Immature natural killer cell (primary cell): ENCODE results near the gene SRPRA. TPM values are rescaled to one million over a fixed set of nuclear protein-coding genes. Genes with fewer than 3 reads are reported as not detected.

ENCODE experiments used
- DNase-seq, 3 donors: peaks; one replicate each; pipeline ENCODE4 v3.0.0; 2022; ENCODE audit warnings: mixed read lengths in 1 of 3
- H3K27ac Mint-ChIP-seq, 6 donors: one replicate each; pipeline ENCODE4 v1.8.0; 2020; ENCODE audit warnings: mixed read lengths in 6 of 6, mild to moderate bottlenecking in 5 of 6, inconsistent platforms in 4 of 6, moderate library complexity in 3 of 6
- H3K27me3 Mint-ChIP-seq, 3 donors: one replicate each; pipeline ENCODE4 v1.8.0; 2020 to 2021; ENCODE audit warnings: low read depth in 3 of 3, mild to moderate bottlenecking in 3 of 3, mixed read lengths in 3 of 3, moderate library complexity in 3 of 3, inconsistent platforms in 1 of 3
- H3K36me3 Mint-ChIP-seq, 3 donors: one replicate each; pipeline ENCODE4 v1.8.0; 2020; ENCODE audit warnings: mixed read lengths in 3 of 3, inconsistent platforms in 2 of 3, mild to moderate bottlenecking in 2 of 3
- H3K4me1 Mint-ChIP-seq, 2 donors: one replicate each; pipeline ENCODE4 v1.8.0; 2020; ENCODE audit warnings: inconsistent platforms in 2 of 2, mild to moderate bottlenecking in 2 of 2, mixed read lengths in 2 of 2, moderate library complexity in 1 of 2
- H3K4me3 Mint-ChIP-seq, 5 donors: one replicate each; pipeline ENCODE4 v1.8.0; 2020; ENCODE audit warnings: mild to moderate bottlenecking in 5 of 5, mixed read lengths in 5 of 5, inconsistent platforms in 3 of 5, moderate library complexity in 3 of 5
- H3K9me3 Mint-ChIP-seq, 6 donors: one replicate each; pipeline ENCODE4 v1.8.0; 2020; ENCODE audit warnings: mild to moderate bottlenecking in 6 of 6, mixed read lengths in 6 of 6, inconsistent platforms in 4 of 6, moderate library complexity in 3 of 6
- polyA plus RNA-seq, 3 donors: library from polyadenylated mRNA; unstranded; fragments of 300-500 nt; fragmentation: Illumina TruSeq; gene quantifications; one replicate each; pipeline ENCODE4 v1.2.3, GENCODE V29; 2021

Gene SRPRA
- polyA plus RNA-seq, 3 donors from 2014 or later: 67.7 to 161 (median 150) TPM

GRCh38 chr11:126304457-126305075 lies 35.9 kb upstream of the SRPRA start:
- Mint-ChIP-seq H3K36me3 (peaks cover 7 to 15% (median 7%) of the 10 kb centered on the region in 3 donors), H3K27ac (peak overlapping the region; percentile 88 to 99 (median 96)), H3K27me3 (peaks cover 0 to 3% (median 0%) of the 10 kb centered on the region in 3 donors), H3K4me1 (peaks cover 33 to 49% of the 10 kb centered on the region in 2 donors), H3K4me3 (peak overlapping the region; percentile 92 to 99 (median 96)), H3K9me3 (no peaks in the 10 kb centered on the region)
- DNase-seq: no peak

DNA sequence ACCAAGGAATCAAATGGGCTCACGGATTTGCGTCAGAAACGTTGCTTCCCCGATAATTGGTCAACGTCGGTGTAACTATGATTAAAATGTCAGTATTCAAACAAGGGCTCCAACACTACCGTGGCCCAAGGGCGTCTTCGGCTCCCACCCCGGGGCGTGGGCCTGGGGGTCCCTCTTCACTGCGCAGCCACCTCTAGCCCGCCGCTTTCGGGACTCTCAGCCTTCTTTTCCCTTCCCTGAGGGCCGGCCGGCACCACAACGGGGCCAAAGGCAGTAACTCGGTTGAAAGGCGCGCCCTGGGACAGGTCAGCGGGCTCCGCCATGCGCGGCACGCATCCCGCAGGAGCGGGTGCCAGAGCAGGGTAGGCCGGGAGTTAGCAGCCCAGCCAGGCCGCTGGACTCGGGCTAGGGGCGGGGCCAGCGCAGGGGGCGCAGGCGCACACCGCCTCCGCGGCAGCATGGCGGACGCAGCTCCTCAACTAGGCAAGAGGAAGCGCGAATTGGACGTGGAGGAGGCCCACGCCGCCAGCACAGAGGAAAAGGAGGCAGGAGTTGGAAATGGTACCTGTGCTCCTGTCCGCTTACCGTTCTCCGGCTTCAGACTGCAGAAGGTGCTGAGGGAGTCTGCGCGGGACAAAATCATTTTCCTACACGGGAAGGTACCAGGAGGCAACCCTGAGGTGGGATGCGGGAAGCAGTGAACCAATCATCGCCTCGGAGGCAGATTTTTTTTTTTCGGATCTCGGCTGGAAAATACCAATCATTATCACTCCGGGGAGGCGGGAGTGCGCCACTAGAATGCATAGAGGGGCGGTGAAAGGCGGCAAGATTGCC lies 35.1 kb upstream of the SRPRA start, which contains the start of gene DCPS:
Gene DCPS, plus strand, starts transcription at position 438 of the 834 bp plus-strand sequence. Its CDS starts 21 bp downstream, at position 459.
- Mint-ChIP-seq H3K27me3 (peaks cover 0 to 3% (median 0%) of the 10 kb centered on the region in 3 donors), H3K4me3 (peak within 1 kb of the TSS; percentile 92 to 99 (median 96)), H3K27ac (peak within 1 kb of the TSS; percentile 88 to 99 (median 96)), H3K36me3 (peaks cover 3 to 15% (median 7%) of the 10 kb centered on the region in 3 donors), H3K9me3 (no peaks in the 10 kb centered on the region), H3K4me1 (peaks cover 33 to 49% of the 10 kb centered on the region in 2 donors)
- DNase-seq: peak; percentile 89 to 90 (median 89)

- Mint-ChIP-seq H3K9me3 (no peaks in the 10 kb centered on the region), H3K27ac (peak overlapping the region in 4 of 6 donors; percentile 27 to 64 (median 42)), H3K4me1 (peaks cover 3 to 9% of the 10 kb centered on the region in 2 donors), H3K27me3 (peaks cover 0 to 2% (median 0%) of the 10 kb centered on the region in 3 donors), H3K4me3 (no peak overlapping the region), H3K36me3 (peaks cover 5 to 27% (median 15%) of the 10 kb centered on the region in 3 donors)
- DNase-seq: no peak
Observed at GRCh38 chr11:126297004-126297403, 28.3 kb upstream of the SRPRA start.

DNA sequence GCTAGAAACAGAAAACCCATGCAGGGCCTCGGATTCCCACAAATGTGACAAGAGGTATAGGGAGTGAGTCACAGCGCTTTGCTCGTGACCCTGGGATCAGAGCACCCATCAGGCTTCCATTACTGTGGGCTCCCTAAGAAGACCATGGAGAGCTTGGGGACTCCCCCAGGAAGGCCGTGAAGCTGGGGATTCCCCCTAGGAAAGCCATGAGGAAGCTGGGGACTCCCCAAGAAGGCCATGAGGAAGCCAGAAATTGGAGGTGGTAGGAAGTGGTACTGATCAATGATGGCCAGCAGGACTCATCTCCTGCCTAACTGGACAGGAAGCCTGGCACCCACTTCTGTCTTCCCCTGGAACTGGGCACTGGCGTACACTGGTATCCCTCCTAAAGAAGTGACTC lies 25.0 kb upstream of the SRPRA start:
- peaks cover 3 to 9% of the 10 kb centered on the region in 2 donors for H3K4me1 Mint-ChIP-seq
- no peak for DNase-seq
- peaks cover 0 to 2% (median 2%) of the 10 kb centered on the region in 3 donors for H3K27me3 Mint-ChIP-seq
- H3K36me3 Mint-ChIP-seq: peaks cover 5 to 42% (median 15%) of the 10 kb centered on the region in 3 donors
- no peaks in the 10 kb centered on the region for H3K9me3 Mint-ChIP-seq
- H3K27ac Mint-ChIP-seq: no peak overlapping the region
- H3K4me3 Mint-ChIP-seq: no peak overlapping the region

DNA sequence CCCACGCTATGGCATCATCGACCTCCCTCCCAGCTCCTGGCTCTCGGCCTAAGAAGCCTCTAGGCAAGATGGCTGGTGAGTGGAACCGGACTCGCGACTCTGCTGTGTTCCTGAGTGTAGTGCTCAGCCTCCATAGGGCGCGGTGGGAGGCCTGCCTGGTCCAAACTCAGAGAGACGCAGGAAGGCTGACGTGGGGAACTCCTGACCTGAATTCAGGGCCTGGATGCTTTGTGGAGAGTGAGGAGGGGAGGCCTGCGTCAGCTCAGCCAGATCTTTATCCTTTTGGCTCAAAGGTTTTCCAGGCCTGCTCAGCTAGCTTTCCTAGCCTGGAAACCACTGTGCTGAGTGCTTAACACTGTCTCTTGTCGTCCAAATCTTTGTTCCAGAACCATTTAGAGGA lies 22.2 kb upstream of the SRPRA start:
- Mint-ChIP-seq H3K4me3 (no peak overlapping the region), H3K4me1 (peaks cover 4 to 6% of the 10 kb centered on the region in 2 donors), H3K27me3 (peaks cover 0 to 2% (median 1%) of the 10 kb centered on the region in 3 donors), H3K9me3 (no peaks in the 10 kb centered on the region), H3K27ac (no peak overlapping the region), H3K36me3 (peaks cover 9 to 39% (median 9%) of the 10 kb centered on the region in 3 donors)
- no peak for DNase-seq

- Mint-ChIP-seq H3K4me1 (peaks cover 21 to 25% of the 10 kb centered on the region in 2 donors), H3K4me3 (no peak overlapping the region), H3K27ac (peak overlapping the region in 1 of 6 donors; percentile 17), H3K9me3 (no peaks in the 10 kb centered on the region), H3K36me3 (peaks cover under 1 to 28% (median 5%) of the 10 kb centered on the region in 3 donors), H3K27me3 (peaks cover under 1 to 6% (median 2%) of the 10 kb centered on the region in 3 donors)
- no peak for DNase-seq
Observed at GRCh38 chr11:126288237-126288636, 19.5 kb upstream of the SRPRA start.

GRCh38 chr11:126284829-126285228 lies 16.1 kb upstream of the SRPRA start:
- Mint-ChIP-seq H3K4me1 (peaks cover 39 to 44% of the 10 kb centered on the region in 2 donors), H3K27me3 (peaks cover 4 to 12% (median 4%) of the 10 kb centered on the region in 3 donors), H3K4me3 (peak overlapping the region; percentile 56 to 95 (median 67)), H3K36me3 (peaks cover 0 to 13% (median 4%) of the 10 kb centered on the region in 3 donors), H3K9me3 (no peaks in the 10 kb centered on the region), H3K27ac (peak overlapping the region; percentile 13 to 88 (median 80))
- peak in 1 of 3 donors; percentile 68 for DNase-seq

GRCh38 chr11:126282736-126283591 lies 14.3 kb upstream of the SRPRA start, which contains the start of gene TIRAP:
TIRAP (plus strand) TSS chr11:126283093; CDS start chr11:126290895, 7,802 bp downstream.
- peaks cover 39 to 44% of the 10 kb centered on the region in 2 donors for H3K4me1 Mint-ChIP-seq
- peaks cover 4 to 17% (median 6%) of the 10 kb centered on the region in 3 donors for H3K27me3 Mint-ChIP-seq
- peaks cover 0 to 8% (median 4%) of the 10 kb centered on the region in 3 donors for H3K36me3 Mint-ChIP-seq
- H3K4me3 Mint-ChIP-seq: peak within 1 kb of the TSS; percentile 90 to 99 (median 95)
- DNase-seq: peak; percentile 71 to 77 (median 73)
- H3K9me3 Mint-ChIP-seq: no peaks in the 10 kb centered on the region
- H3K27ac Mint-ChIP-seq: peak within 1 kb of the TSS; percentile 88 to 100 (median 95)

- peaks cover 39 to 44% of the 10 kb centered on the region in 2 donors for H3K4me1 Mint-ChIP-seq
- peak in 1 of 3 donors; percentile 27 for DNase-seq
Observed at GRCh38 chr11:126282361-126282735, 13.7 kb upstream of the SRPRA start.

DNA sequence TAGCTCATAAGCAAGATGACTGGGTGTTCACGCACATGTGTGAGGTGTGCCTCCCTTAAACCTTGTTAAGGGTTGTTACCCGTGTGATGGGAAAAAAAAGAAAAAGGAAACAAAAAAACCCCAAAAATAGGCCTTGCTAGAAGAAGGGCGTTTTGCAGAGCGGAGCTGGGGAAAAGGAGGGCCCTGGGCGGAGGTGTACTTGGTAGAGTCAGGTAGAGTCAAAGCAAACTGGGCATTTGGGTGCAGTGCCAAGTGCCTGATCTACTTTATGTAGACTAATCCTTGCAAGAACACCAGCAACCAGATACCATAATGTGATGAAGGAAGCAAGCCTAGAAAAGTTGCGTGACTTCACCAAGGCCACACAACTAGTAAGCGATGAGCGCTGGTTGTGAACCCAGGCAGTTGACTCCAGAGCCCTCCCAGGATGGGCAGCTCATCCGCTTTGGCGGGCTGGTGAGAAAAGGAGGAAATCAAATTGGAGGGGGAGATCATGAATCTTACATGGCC lies 13.0 kb upstream of the SRPRA start:
- H3K4me1 Mint-ChIP-seq: peaks cover 36 to 40% of the 10 kb centered on the region in 2 donors
- peak overlapping the region; percentile 87 to 96 (median 91) for H3K4me3 Mint-ChIP-seq
- peaks cover 0 to 10% (median under 1%) of the 10 kb centered on the region in 3 donors for H3K36me3 Mint-ChIP-seq
- peaks cover 4 to 17% (median 6%) of the 10 kb centered on the region in 3 donors for H3K27me3 Mint-ChIP-seq
- no peaks in the 10 kb centered on the region for H3K9me3 Mint-ChIP-seq
- no peak for DNase-seq
- peak overlapping the region; percentile 88 to 94 (median 92) for H3K27ac Mint-ChIP-seq

More at GRCh38 chr11:126282361-126282735, 13.7 kb upstream of the SRPRA start:
- peak overlapping the region; percentile 88 to 94 (median 92) for H3K27ac Mint-ChIP-seq
- peaks cover 0 to 13% (median 4%) of the 10 kb centered on the region in 3 donors for H3K36me3 Mint-ChIP-seq
- H3K27me3 Mint-ChIP-seq: peaks cover 4 to 17% (median 6%) of the 10 kb centered on the region in 3 donors
- H3K9me3 Mint-ChIP-seq: no peaks in the 10 kb centered on the region
- peak overlapping the region; percentile 87 to 96 (median 91) for H3K4me3 Mint-ChIP-seq

- Mint-ChIP-seq H3K4me1 (peaks cover 36 to 37% of the 10 kb centered on the region in 2 donors), H3K9me3 (no peaks in the 10 kb centered on the region), H3K36me3 (peaks cover 0 to 10% (median 0%) of the 10 kb centered on the region in 3 donors), H3K27ac (peak overlapping the region; percentile 70 to 93 (median 84)), H3K27me3 (peaks cover 4 to 17% (median 6%) of the 10 kb centered on the region in 3 donors), H3K4me3 (peak overlapping the region; percentile 87 to 96 (median 91))
- DNase-seq: no peak
Observed at GRCh38 chr11:126281245-126281644, 12.6 kb upstream of the SRPRA start.

DNA sequence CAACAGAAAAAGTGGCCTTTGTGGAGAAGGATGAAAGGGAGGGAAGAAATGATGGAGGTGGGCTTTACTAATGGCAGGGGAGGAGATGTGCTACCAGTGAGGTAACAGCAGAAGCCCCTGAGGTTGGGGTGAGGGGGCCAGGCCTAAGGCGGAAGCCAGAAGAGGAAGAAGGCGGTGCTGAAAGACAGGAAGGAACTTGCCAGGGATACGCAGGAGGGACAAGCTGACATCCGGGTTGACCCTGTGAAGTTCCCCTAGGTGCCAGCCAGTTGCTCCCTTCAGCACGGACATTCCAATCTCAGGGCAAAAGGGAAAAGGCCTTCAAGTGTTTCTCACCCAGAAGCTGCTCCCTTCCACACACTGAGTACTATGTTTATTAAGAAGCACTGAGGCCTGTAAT lies 11.9 kb upstream of the SRPRA start:
- DNase-seq: no peak
- peaks cover 0 to 12% (median 2%) of the 10 kb centered on the region in 3 donors for H3K36me3 Mint-ChIP-seq
- peaks cover 4 to 17% (median 6%) of the 10 kb centered on the region in 3 donors for H3K27me3 Mint-ChIP-seq
- H3K4me1 Mint-ChIP-seq: peaks cover 34 to 37% of the 10 kb centered on the region in 2 donors
- peak overlapping the region in 5 of 6 donors; percentile 13 to 43 (median 40) for H3K27ac Mint-ChIP-seq
- H3K4me3 Mint-ChIP-seq: no peak overlapping the region
- H3K9me3 Mint-ChIP-seq: no peaks in the 10 kb centered on the region
